Ishikawa (cell line): ENCODE results near the gene RGS6.

Experiments
- CREB1 ChIP-seq: IDR thresholded peaks from 2 replicates; pipeline ENCODE4 v1.6.1; 2012; ENCODE audit warnings: low read depth
- EP300 ChIP-seq: IDR thresholded peaks from 2 replicates; pipeline ENCODE4 v1.6.1; 2012; ENCODE audit warnings: borderline replicate concordance
- MAX ChIP-seq: IDR thresholded peaks from 2 replicates; pipeline ENCODE4 v1.6.1; 2012
- NFIC ChIP-seq: IDR thresholded peaks from 2 replicates; pipeline ENCODE4 v1.6.1; 2012
- RAD21 ChIP-seq: IDR thresholded peaks from 2 replicates; pipeline ENCODE4 v1.6.1; 2012; ENCODE audit warnings: low read depth
- REST ChIP-seq: IDR thresholded peaks from 2 replicates; pipeline ENCODE4 v1.6.1; 2012; ENCODE audit warnings: low read depth, mild to moderate bottlenecking
- TAF1 ChIP-seq: IDR thresholded peaks from 2 replicates; pipeline ENCODE4 v1.6.1; 2012; ENCODE audit warnings: low read depth, mild to moderate bottlenecking
- TCF12 ChIP-seq: IDR thresholded peaks from 2 replicates; pipeline ENCODE4 v1.6.1; 2012; ENCODE audit warnings: low read depth
- USF1 ChIP-seq: IDR thresholded peaks from 2 replicates; pipeline ENCODE4 v1.6.1; 2012
- YY1 ChIP-seq: IDR thresholded peaks from 2 replicates; pipeline ENCODE4 v1.6.1; 2012; ENCODE audit warnings: low read depth

- TF ChIP-seq USF1 = no peak
- TF ChIP-seq MAX = no peak
- no peak for TF ChIP-seq TAF1
- TF ChIP-seq CREB1 = no peak
- TF ChIP-seq TCF12 = no peak
- no peak for TF ChIP-seq REST
- TF ChIP-seq EP300 = no peak
- no peak for TF ChIP-seq RAD21
- no peak for TF ChIP-seq NFIC
- no peak for TF ChIP-seq YY1
These were observed 590.6 kb downstream of the RGS6 start for GRCh38 chr14:72522847-72523246.
